HepG2 (cell line): ENCODE measurements around the gene CASKIN2. TPM values are rescaled to one million over a fixed set of nuclear protein-coding genes. Genes with fewer than 3 reads are reported as not detected.

Experiments used
- ESRRA ChIP-seq: sonication (generic); formaldehyde crosslinking; IDR thresholded peaks from 2 replicates; pipeline ENCODE4 v1.5.1; 2020; ENCODE audit warnings: mild to moderate bottlenecking, low read depth, missing genetic modification reagents
- GMEB2 ChIP-seq: IDR thresholded peaks from 2 replicates; pipeline ENCODE4 v1.6.1; 2016; ENCODE audit warnings: missing biosample characterization, missing genetic modification reagents, low read depth
- HHEX ChIP-seq: IDR thresholded peaks from 2 replicates; pipeline ENCODE4 v1.6.1; 2016; ENCODE audit warnings: control low read depth
- HINFP ChIP-seq: sonication (generic); formaldehyde crosslinking; IDR thresholded peaks from 2 replicates; pipeline ENCODE4 v1.4.0; 2020; ENCODE audit warnings: low read depth, mild to moderate bottlenecking, missing genetic modification reagents
- HIVEP1 ChIP-seq: sonication (generic); formaldehyde crosslinking; IDR thresholded peaks from 2 replicates; pipeline ENCODE4 v1.4.0; 2020; ENCODE audit warnings: mild to moderate bottlenecking, missing genetic modification reagents
- IKZF4 ChIP-seq: sonication (generic); formaldehyde crosslinking; IDR thresholded peaks from 2 replicates; pipeline ENCODE4 v1.5.1; 2020; ENCODE audit warnings: borderline replicate concordance, mild to moderate bottlenecking, low read depth, missing genetic modification reagents; ENCODE audit errors: not compliant biosample characterization
- KAT8 ChIP-seq: IDR thresholded peaks from 2 replicates; pipeline ENCODE4 v1.6.1; 2016; ENCODE audit warnings: missing genetic modification reagents, missing compliant biosample characterization
- NFKBIZ ChIP-seq: IDR thresholded peaks from 2 replicates; pipeline ENCODE4 v1.6.1; 2018; ENCODE audit warnings: missing genetic modification reagents, missing compliant biosample characterization
- NFRKB ChIP-seq: fragments of 450-650 bp; IDR thresholded peaks from 2 replicates; pipeline ENCODE4 v1.6.1; 2017
- POLR2AphosphoS2 ChIP-seq: IDR thresholded peaks from 2 replicates; pipeline ENCODE4 v1.6.1; 2011; ENCODE audit warnings: low read depth, low read length, improper control_type of control experiment
- U2AF1 ChIP-seq: fragments of 200-400 bp; formaldehyde crosslinking; optimal IDR thresholded peaks from 2 replicates; pipeline ENCODE3; 2017; ENCODE audit warnings: mild to moderate bottlenecking, low read depth, low read length
- ZKSCAN5 ChIP-seq: sonication (generic); formaldehyde crosslinking; IDR thresholded peaks from 2 replicates; pipeline ENCODE4 v1.5.1; 2020; ENCODE audit warnings: mild to moderate bottlenecking, missing genetic modification reagents
- ZMYM2 ChIP-seq: sonication (generic); formaldehyde crosslinking; IDR thresholded peaks from 2 replicates; pipeline ENCODE4 v1.8.0; 2022; ENCODE audit warnings: mild to moderate bottlenecking, missing genetic modification reagents
- ZNF274 ChIP-seq: sonication (generic); formaldehyde crosslinking; IDR thresholded peaks from 2 replicates; pipeline ENCODE4 v1.5.1; 2020; ENCODE audit warnings: mild to moderate bottlenecking, missing genetic modification reagents
- ZNF484 ChIP-seq: sonication (generic); formaldehyde crosslinking; IDR thresholded peaks from 2 replicates; pipeline ENCODE4 v1.5.1; 2020; ENCODE audit warnings: mild to moderate bottlenecking, low read depth, missing genetic modification reagents, borderline replicate concordance
- ZNF543 ChIP-seq: sonication (generic); formaldehyde crosslinking; IDR thresholded peaks from 2 replicates; pipeline ENCODE4 v1.4.0; 2020; ENCODE audit warnings: mild to moderate bottlenecking, missing genetic modification reagents
- ZNF614 ChIP-seq: IDR thresholded peaks from 2 replicates; pipeline ENCODE4 v1.6.1; 2018; ENCODE audit warnings: missing biosample characterization, missing genetic modification reagents, inconsistent platforms, borderline replicate concordance
- ZNF678 ChIP-seq: sonication (generic); formaldehyde crosslinking; IDR thresholded peaks from 2 replicates; pipeline ENCODE4 v1.4.0; 2020; ENCODE audit warnings: mild to moderate bottlenecking, missing genetic modification reagents
- ZNF775 ChIP-seq: sonication (generic); formaldehyde crosslinking; IDR thresholded peaks from 2 replicates; pipeline ENCODE4 v1.4.0; 2020; ENCODE audit warnings: missing genetic modification reagents, mild to moderate bottlenecking, moderate library complexity, borderline replicate concordance
- ZNF816 ChIP-seq: sonication (generic); formaldehyde crosslinking; IDR thresholded peaks from 2 replicates; pipeline ENCODE4 v1.8.0; 2022; ENCODE audit warnings: missing genetic modification reagents, mild to moderate bottlenecking, borderline replicate concordance
- ZNF891 ChIP-seq: sonication (generic); formaldehyde crosslinking; IDR thresholded peaks from 2 replicates; pipeline ENCODE4 v1.5.0; 2020; ENCODE audit warnings: mild to moderate bottlenecking, missing genetic modification reagents
- ZSCAN25 ChIP-seq: sonication (generic); formaldehyde crosslinking; IDR thresholded peaks from 2 replicates; pipeline ENCODE4 v1.8.0; 2022; ENCODE audit warnings: mild to moderate bottlenecking, missing genetic modification reagents
- polyA plus RNA-seq, 8 experiments: library from polyadenylated mRNA; depleted of rRNA in 3 of 8; stranded (reverse) in 7 of 8; unstranded in 1 of 8; fragments of >200 nt; fragmentation: Illumina TruSeq in 4 of 8; extraction: Trizol in 4 of 8; gene quantifications; 2 replicates each; pipeline versions ENCODE4 v1.2.1 to v1.2.3, GENCODE V29; 2011 to 2016; ENCODE audit warnings: low read depth in 4 of 8, missing spikeins in 1 of 8, mixed read lengths in 1 of 8; ENCODE audit not compliant: insufficient read depth in 1 of 8
- total RNA-seq, 5 experiments: library from RNA; depleted of rRNA; stranded (reverse); fragments of >200 nt; fragmentation: Illumina TruSeq; extraction: Trizol; gene quantifications; 2 replicates each; pipeline ENCODE4 v1.2.3, GENCODE V29; 2016; ENCODE audit warnings: low read depth in 1 of 5
- TF ChIP-seq, protein P1 (sequence below): sonication (generic); formaldehyde crosslinking; IDR thresholded peaks from 2 replicates; pipeline ENCODE4 v1.4.0; 2020; ENCODE audit warnings: mild to moderate bottlenecking, low read depth, missing genetic modification reagents
- TF ChIP-seq, protein P2 (sequence below): sonication (generic); formaldehyde crosslinking; conservative IDR thresholded peaks from 2 replicates; pipeline ENCODE4 v1.5.0; 2020; ENCODE audit warnings: missing genetic modification reagents

Gene CASKIN2
- total and polyA plus RNA-seq, 2 of the 13 experiments (the other 11 are each of a cell fraction or from before 2014, with no cell fraction given): 5.2 to 7.8 TPM

- peak; percentile 63; the same call in 1 of the 2 replicates for TF ChIP-seq ZNF274
- TF ChIP-seq ZNF614 (CRISPR knock-in tag): peak; percentile 68; the same call in 1 of the 2 replicates
- TF ChIP-seq GMEB2 (CRISPR knock-in tag): no peak
- no peak for TF ChIP-seq NFRKB
- no peak for TF ChIP-seq ZKSCAN5
- no peak for TF ChIP-seq ZMYM2 (CRISPR knock-in tag)
- TF ChIP-seq KAT8 (CRISPR knock-in tag): peak; percentile 87
- TF ChIP-seq POLR2AphosphoS2: no peak
- TF ChIP-seq IKZF4 (CRISPR knock-in tag): no peak
- TF ChIP-seq ZSCAN25 (CRISPR knock-in tag): peak; percentile 86
- 0 out of 2 replicates have a peak, but pooled peaks have one; percentile 35 for TF ChIP-seq ZNF891 (CRISPR knock-in tag)
- TF ChIP-seq HIVEP1 (CRISPR knock-in tag): no peak
- TF ChIP-seq HHEX (CRISPR knock-in tag): no peak
- no peak for TF ChIP-seq ZNF816
- no peak for TF ChIP-seq ZNF678 (CRISPR knock-in tag)
- TF ChIP-seq ESRRA (CRISPR knock-in tag): peak; percentile 57; the same call in 1 of the 2 replicates
- TF ChIP-seq U2AF1: no peak
- no peak for TF ChIP-seq ZNF775 (CRISPR knock-in tag)
- TF ChIP-seq, protein P1, sequence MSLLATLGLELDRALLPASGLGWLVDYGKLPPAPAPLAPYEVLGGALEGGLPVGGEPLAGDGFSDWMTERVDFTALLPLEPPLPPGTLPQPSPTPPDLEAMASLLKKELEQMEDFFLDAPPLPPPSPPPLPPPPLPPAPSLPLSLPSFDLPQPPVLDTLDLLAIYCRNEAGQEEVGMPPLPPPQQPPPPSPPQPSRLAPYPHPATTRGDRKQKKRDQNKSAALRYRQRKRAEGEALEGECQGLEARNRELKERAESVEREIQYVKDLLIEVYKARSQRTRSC: 0 out of 2 replicates have a peak, but pooled peaks have one; percentile 21
- no peak for TF ChIP-seq NFKBIZ
- 0 out of 2 replicates have a peak, but pooled peaks have one; percentile 65 for TF ChIP-seq ZNF484 (CRISPR knock-in tag)
- TF ChIP-seq, protein P2, sequence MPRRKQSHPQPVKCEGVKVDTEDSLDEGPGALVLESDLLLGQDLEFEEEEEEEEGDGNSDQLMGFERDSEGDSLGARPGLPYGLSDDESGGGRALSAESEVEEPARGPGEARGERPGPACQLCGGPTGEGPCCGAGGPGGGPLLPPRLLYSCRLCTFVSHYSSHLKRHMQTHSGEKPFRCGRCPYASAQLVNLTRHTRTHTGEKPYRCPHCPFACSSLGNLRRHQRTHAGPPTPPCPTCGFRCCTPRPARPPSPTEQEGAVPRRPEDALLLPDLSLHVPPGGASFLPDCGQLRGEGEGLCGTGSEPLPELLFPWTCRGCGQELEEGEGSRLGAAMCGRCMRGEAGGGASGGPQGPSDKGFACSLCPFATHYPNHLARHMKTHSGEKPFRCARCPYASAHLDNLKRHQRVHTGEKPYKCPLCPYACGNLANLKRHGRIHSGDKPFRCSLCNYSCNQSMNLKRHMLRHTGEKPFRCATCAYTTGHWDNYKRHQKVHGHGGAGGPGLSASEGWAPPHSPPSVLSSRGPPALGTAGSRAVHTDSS: no peak
- TF ChIP-seq ZNF543 (CRISPR knock-in tag): no peak
- TF ChIP-seq HINFP: peak; percentile 78; the same call in 1 of the 2 replicates
These were observed 34.2 kb upstream of the CASKIN2 start (continued) for GRCh38 chr17:75549246-75550138.
